Stimulated activated CD8-positive, alpha-beta memory T cell treated with anti-CD3 and anti-CD28 coated beads, Interleukin-7, amount 100 ng/mL, for 24 hours (primary cell): ENCODE results near the gene XCL2.
"Not testable (repeated sequence)": the region's sequence is repeated elsewhere in the genome, so short reads cannot be mapped to it uniquely, and the experiment has no call there.

Experiments
- DNase-seq: peaks from one replicate; pipeline ENCODE4 v3.0.0-alpha.2; 2020; ENCODE audit warnings: low read depth

XCL2 gene

DNA sequence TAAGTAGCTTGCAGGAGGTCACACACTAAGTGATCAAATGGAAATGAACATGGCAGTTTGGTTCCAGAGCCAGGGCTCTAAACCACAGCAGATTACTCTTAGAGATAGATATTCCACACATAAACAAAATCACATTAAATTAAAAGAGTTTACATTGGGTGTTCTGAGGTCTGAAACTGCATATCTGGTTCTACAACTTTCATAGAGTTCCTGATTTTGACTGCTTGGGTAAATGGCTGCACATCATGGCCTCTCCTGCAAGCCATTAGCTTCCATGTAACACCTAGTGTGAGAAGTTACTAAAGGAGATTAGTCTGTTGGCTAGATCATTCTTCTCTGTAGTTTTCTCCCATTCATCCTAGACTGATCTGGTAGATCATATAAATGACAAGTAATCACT is 12.8 kb upstream of the XCL2 start:
- DNase-seq: no peak

DNA sequence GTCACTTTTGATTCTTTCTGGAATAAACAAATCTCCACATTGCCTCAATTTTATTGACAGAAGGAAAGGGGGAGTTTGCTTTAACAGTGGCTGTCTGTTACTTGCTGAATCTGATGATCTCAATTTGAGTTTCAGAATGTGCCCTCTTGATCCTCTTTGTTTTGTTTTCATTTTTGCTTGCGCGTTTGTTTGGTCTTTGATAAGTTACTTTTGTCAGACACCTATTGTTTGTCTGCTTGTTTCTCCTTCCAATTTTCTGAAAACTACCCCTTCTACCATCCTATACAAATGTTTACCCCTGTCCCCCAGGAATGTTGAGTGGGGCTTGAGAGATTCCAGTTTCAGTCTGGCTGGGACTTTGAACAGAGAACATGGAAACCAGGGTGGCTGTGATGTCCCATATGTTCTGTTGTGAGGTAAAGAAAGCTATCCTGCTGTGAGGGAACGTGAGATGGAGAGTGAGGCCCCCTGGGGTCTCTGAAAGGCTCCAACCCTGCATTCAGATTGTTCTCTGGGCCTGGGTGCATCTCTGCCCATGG is 11.8 kb upstream of the XCL2 start:
- DNase-seq: no peak

DNA sequence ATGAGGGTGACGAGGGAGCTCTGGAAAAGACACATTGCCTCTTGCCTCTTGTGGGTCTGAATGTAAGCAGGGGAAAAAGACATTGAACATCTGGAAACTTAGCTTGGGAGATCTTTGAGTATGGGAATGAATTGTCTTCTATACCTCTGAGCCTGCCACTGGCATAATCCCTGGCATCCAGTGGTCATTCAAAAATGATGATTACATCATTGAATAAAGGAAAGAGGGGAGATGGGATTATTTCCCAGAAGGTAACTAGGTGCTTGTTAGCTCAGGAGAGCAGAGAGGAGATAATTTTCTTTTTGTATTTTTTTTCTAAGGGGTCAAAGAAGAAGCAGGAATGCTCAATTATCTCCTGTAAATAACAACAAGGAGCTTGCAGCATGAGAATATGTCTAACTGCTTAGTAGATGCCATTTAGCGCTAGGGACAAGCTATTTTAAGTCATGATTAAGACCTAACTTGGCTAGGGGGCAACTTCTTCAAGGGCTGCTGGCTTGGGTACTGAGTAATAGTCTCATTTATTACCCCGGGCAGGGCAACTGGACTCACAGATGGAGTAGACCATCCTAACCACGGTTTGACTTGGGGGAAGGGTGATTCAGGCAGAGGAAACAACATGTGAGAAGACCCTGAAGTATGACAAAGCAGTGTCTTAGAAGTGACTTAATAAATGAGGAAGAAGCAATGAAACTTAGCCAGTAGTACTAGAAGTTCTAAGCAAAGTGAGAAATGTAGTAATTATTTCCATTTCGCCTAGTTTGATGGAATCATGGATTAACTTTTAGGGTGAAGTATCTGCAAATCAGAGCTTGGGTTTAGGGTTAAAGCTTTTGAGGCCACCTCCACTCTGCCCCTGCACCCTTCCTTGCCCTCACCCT is 11.0 kb upstream of the XCL2 start:
- DNase-seq: no peak

DNA sequence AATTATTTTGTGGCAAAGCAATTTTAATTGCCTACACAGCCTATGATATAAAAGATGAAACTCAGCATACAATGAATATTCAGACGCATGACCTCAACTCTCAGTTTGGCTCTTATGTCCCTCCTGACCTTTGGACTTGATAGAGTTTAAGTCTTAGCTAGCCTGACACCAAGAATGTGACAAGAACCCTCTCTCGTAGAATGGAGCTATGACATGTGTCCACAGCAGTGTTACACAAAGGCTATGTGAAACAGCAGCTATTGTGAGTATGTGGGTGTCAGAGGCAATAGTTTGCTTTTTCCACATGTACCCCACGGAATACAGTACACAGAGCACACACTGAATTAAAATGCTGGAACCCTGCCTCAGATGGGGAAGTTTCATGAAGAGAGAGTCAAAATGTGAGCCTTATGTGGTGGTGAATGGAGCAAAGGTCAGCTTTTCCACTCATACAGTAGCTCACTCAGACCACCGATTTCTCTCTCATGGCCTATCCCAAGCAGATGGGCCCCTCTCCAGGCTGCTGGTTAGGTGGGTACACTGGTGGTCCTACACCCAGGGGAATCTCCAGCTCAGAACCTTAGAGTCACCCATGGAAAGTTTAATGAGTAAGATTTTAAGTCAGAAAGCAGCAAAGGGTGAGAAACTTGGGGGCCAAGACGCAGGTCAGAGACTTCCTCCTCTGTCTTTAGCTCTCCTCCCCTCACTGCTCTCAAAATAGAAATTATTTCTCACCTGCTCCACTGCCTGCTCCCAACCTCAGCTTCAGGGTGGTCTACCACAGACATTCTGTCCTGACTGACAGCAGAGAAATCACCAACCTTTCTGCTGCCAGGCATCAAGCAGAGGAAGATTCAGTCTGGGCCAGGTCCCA is 10.1 kb upstream of the XCL2 start:
- DNase-seq: no peak

DNA sequence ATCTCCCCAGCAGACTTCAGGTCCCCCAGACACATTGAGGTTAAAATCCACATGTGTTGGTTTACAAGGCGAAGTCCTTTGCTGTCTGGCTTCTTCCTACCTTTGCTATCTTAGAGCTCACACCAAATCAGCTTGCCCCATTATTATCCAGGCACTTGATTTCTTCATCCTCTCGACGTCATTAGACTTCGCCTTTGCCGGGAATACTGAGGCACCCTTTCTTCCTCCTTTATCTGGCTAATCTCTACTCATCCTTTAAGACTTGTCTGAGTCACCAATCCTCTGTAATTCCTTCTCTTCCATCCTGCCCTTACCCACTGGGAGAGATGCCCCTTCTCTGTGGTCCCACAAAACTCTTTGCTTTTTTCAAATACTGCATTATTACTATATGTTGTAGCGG is 9.2 kb upstream of the XCL2 start:
- no peak for DNase-seq

DNA sequence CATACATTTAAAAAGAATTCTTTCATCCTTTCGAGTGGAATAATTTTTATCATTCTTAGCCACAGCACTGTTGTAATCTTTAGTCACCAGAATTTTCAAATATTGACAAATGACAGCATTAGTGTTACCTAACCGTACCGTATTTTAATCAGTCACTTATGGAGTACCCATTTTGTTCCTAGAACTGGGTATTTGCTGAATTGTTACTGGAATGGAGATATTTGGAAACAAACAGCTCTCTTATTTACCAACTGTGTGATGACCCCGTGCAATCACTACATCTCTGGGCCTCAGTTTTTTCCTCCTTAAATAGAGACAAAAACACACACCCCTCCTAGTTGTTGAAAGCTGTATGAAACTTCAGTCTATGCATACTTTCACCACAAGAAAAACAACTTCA is 7.9 kb upstream of the XCL2 start:
- DNase-seq: no peak

DNA sequence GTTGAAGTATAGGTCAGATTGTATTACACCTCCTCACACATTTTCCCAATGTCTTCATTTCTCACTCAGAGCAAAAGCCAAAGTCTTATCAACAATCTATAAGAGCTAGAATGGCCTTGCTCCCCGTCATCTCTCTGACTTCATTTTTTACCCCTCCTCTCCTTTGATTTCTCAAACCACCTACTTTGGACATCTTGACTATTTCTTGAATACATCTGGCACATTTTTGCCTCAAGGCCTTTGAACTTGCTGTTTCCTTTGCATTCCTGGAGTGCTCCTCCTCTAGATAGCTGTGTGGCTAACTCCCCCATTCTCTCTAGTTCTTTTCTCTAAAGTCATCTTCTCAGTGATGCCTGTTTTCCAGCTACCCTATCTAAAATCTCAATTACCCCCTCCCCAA is 7.2 kb upstream of the XCL2 start:
- DNase-seq: no peak

DNA sequence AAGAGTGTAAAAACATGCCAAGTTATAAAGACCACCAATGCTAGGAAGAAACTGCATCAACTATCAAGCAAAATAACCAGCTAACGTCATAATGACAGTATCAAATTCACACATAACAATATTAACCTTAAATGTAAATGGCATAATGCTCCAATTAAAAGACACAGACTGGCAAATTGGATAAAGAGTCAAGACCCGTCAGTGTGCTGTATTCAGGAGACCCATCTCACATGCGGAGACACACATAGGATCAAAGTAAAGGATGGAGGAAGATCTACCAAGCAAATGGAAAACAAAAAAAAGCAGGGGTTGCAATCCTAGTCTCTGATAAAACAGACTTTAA is 2.7 kb upstream of the XCL2 start:
- not testable (repeated sequence) for DNase-seq

DNA sequence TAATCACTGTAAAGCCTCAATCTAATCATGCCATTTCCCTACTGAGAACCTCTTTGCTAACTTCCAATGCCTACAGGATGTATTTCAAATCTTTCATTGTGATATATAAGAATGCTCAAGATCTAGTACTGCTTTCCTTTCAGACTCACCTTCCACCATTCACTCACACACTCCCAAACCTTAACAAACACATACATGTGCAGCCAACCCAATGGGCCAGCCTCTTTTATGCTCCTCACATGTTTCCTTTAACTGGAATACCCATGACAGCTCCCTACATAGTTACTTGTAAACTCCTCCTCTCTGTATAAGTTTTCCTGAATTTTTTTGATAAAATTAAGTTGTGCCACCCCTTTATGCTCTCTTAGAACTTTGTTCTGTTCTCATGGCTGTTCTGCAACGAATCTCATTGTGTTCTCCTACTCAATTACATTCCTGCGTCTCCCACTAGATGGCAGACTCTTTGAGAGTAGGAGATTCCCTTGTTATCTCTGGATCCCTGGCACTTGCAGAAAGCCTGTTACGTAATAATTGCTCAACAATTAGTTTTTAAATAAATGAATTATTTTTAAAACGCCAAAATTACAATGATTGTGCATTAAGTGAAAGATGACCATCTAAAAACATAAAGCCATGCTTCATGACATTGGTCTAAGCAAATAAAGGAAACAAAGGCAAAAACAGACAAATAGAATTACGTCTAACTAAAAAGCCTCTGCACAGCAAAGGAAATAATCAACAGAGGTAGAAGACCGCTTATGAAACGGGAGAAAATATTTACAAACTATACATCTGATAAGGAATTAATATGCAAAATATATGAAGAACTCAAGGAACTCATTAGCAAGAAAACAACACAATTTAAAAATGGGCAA is 2.1 kb upstream of the XCL2 start:
- DNase-seq: not testable (repeated sequence)

DNA sequence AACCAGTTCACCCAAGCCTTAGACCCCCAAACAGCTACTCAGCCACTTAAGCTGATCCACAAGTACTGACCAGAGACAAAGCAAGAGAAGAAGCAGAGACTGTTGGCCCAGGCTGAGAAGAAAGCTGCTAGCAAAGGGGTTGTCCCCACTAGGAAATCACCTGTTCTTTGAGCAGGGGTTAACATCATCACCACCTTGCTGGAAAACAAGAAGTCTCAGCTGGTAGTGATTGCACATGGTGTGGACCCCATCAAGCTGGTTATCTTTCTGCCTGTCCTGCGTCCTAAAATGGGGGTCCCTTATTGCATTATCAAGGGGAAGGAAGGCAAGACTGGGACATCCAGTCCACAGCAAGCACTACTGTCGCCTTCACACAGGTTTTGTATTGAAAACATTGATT is 819 bp downstream of the XCL2 start:
- not testable (repeated sequence) for DNase-seq

DNA sequence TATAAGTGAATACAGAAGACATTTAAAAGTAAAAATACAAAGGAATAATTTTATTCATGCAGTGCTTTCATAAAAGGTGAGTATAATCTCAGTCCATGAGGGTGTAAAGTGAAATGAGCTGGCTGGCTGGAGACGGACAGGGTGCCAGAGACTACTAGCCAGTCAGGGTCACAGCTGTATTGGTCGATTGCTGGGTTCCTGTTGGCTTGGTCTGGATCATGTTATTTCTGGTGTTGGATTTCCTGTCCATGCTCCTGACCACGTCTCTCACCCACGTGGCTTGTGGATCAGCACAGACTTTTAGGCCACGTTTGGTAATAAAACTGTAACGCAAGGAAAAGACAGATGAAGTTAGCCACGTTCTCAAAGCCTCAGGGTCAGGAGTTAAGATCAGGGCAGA is 3.0 kb downstream of the XCL2 start:
- DNase-seq: not testable (repeated sequence)

DNA sequence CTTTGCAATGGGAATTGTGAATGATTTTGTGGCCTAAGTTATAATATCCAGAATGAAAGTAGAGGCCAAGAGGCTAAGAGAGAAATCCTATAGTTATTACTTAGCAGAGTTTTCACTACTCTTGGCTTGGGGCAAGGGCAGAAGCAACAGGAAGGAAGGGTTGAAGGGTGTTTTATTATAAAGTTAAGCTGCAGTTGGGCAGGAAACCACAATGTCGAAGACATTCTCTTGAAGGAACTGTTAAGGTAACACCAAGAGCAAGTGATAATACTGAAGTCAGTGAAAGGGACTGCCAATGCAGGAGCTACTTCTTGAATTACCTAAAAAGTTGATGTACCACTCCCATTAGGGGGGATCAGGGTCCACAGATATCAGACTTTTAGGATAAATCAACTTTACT is 8.3 kb downstream of the XCL2 start:
- no peak for DNase-seq

DNA sequence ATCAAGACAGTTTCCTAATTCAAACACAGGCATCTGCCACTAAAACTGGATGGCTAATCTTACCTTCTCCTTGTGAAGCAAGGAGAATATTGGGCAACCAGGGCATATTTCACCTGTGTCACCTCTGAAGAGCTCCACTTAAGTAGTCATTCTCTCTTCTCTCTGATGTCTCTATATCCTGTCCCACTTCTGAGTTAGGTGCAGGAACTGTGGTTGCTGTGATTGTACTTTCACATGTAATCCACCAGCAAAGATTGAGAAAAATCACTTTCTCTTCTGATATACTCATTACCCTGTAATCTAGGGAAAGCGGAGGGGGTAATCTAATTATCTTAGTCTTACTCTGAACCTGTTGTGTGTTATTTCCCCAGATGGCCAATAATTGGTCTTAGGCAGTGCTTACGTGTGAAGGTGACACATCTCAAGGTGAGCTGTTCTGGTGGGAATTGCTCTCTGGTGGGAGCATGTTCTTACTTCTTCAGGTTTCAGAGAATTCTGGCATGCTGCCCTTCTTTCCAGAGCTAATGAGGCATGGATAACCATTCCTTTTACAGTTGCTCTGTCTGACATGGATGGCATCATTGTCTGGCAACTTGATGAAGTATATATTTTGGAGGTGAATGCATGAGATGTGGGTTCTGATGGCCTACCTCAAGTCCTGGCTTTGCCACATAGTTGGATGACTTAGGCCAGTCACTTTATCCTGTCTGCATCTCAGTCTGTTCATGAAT is 12.0 kb downstream of the XCL2 start:
- DNase-seq: no peak

DNA sequence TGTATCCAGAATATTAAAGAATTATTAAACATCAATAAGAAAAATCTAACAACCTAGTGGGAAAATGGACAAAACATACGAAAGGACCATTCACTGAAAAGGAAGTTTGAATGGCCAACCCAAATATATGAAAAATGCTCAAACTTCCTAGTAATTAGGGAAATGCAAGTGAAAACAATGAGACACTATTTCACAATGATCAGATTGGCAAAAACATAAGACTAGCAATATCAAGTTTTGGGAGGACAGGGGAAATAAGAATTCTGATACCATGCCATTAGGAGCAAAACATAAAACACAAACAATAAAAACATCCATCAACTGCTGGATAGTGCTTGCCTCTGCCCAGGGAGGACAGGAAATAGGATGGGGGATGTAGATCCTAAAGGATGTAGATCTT is 14.3 kb downstream of the XCL2 start:
- no peak for DNase-seq

DNA sequence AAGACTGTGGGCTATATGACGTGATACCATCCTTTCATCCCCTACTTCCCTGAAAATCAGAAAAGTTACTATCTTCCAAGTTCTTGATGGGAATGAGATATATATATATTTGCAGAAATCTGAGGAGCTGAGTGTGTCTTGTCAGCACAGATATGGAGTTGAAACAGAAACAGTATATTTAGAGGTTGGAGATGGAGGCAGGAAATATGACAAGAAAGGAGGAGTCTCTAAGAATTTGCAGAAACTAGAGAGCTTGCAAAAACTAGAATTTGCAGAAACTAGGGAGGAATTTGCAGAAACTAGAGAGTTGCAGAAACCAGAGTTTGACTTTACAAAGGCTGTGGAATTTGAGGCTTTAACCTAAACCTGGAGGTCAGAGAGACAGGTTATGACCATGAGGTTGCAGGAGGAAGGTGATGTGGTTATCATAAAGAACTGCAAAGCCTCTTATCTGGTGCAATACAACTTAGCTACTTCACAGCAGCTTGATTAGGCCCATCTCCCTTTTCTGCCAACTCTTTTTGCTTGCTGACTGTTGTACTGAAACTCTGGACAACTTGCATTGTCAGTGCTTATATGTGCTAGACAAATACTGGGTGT is 22.3 kb downstream of the XCL2 start:
- DNase-seq: no peak

DNA sequence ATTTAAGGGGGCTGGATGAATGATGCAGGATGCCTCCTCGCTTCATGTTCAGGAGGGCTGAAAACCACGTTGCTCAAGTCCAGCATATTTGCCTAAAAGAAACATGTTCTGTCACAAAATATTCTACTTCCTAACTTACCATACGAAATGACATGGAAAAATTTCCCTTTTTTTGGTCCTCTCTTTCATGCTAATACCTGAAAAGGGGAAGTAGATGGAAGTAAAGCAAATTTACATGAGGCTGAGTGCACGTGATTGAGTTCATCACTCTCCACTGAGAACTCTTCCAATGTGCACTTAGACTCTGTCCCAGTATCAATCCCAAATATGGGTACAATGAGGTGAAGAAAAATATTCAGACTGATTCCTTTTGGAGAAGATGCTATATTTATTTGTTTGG is 23.0 kb downstream of the XCL2 start:
- no peak for DNase-seq

DNA sequence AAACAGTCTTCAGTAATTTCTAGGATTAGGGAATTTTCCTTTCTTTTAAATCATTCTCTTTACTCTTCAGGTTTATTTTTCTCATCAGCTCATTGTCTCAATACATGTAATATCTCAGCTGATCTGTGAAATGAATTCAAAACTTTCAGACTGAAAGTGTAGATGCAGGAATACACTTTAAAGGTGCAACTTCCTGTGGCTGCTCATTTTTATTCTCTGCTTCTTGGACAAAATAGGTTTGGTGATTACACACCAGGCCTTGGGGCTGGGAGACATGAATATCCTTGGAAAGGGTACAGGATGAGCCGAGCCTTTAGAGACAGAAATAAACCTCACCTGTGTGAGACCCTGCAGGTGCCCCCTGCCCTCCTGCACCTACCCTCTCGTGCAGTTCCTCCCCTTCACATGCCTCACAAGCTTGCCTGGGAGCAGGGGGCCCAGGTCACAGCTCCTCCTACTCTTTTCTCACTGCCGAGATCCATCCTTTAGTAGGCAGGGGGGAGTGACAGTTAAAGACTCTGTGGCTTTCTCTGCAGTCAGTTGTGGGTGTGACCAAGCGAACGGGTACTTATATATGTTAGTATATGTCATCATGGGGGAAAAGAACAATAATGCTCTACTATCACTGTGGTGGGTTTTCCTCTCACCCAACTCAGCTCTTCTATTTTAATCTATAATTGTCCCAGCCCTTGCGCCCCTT is 23.6 kb downstream of the XCL2 start:
- DNase-seq: no peak

DNA sequence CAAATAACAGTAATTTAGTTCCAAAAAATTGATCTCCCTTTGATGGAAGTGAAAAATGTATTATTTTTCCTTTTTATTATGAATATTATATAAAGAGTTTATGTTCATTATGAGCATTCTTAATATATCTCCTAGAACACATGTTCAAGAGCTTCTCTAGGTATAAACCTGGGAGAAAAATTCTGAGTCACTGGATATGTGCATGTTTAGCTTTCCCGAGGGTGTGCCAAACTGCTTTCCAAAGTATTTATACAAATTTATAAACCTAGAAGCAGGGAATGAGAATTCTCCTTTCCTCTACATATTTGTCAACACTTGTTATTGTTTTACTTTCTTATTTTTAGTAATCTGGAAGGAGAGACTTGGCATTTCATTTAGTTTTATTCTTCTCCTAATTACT is 25.0 kb downstream of the XCL2 start:
- no peak for DNase-seq

DNA sequence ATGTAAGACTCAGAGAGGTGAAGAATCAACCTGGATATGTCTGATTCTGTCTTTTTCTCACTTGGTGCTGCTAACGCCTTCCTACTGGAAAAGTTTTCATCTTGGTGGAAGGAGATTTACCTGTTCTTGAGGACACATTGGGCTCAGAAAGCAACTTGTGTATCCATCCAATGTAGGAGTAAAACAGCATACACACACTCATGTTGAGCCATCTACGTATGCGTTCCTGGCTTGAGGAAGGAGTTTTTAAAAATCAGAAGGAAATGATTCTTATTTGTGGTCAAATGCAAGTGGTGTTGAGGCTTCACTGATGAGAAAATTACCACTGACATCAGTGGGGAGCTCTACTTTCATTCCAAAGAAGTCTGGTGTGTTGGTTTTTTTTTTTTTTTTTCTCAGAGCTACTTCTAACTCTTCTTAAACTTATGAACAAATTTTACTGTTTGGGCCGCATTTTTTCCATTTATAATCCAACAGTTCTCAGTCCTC is 25.6 kb downstream of the XCL2 start:
- DNase-seq: no peak

DNA sequence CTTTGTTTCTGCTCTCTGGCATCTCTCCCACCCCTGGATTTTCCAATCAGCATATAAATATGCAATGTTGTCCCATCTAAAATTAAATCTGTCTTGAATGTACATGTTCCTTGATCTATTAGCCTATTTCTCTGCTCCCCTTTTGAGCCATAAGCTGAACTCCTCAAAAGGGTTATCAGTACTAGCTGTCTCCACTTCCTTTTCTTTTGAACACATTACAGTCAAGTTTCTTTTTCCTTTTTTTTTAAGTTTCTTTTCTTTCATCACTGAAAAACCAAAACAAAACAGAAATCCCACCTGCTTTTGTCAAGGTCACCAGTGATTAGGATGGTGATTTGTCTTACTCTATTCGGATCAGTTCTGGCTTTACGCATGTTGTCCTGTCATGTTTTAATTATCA is 29.3 kb downstream of the XCL2 start:
- no peak for DNase-seq
